HepG2 (cell line): ENCODE results near the gene FGD6.

Source experiments
- CC2D1A ChIP-seq: sonication (generic); formaldehyde crosslinking; IDR thresholded peaks from 2 replicates; pipeline ENCODE4 v1.8.1; 2023; ENCODE audit warnings: mild to moderate bottlenecking, missing genetic modification reagents
- FOXA1 ChIP-seq, 2 experiments: fragments of 450-650 bp in 1 of 2; sonication (generic) in 1 of 2; formaldehyde crosslinking in 1 of 2; IDR thresholded peaks; 2 replicates each; pipeline versions ENCODE4 v1.4.0 to v1.6.1; 2016 to 2020; ENCODE audit warnings: missing genetic modification reagents in 1 of 2
- JUND ChIP-seq: sonication (generic); formaldehyde crosslinking; IDR thresholded peaks from 2 replicates; pipeline ENCODE4 v1.8.0; 2022; ENCODE audit warnings: mild to moderate bottlenecking, missing genetic modification reagents
- MIER2 ChIP-seq: IDR thresholded peaks from 2 replicates; pipeline ENCODE4 v1.6.1; 2016; ENCODE audit warnings: missing biosample characterization, missing genetic modification reagents
- NR2C2 ChIP-seq: sonication (generic); formaldehyde crosslinking; IDR thresholded peaks from 2 replicates; pipeline ENCODE4 v1.4.0; 2020; ENCODE audit warnings: missing genetic modification reagents, mild to moderate bottlenecking, moderate library complexity, borderline replicate concordance
- PAX8 ChIP-seq: sonication (generic); formaldehyde crosslinking; IDR thresholded peaks from 2 replicates; pipeline ENCODE4 v1.8.0; 2022; ENCODE audit warnings: mild to moderate bottlenecking, missing genetic modification reagents, borderline replicate concordance
- PHF8 ChIP-seq: sonication (generic); formaldehyde crosslinking; IDR thresholded peaks from 2 replicates; pipeline ENCODE4 v1.5.0; 2020; ENCODE audit warnings: missing genetic modification reagents
- POLR2A ChIP-seq, 2 experiments: IDR thresholded peaks; 2 replicates each; pipeline ENCODE4 v1.6.1; 2011; ENCODE audit warnings: low read depth in 2 of 2, low read length in 2 of 2, mild to moderate bottlenecking in 1 of 2, moderate library complexity in 1 of 2; ENCODE audit not compliant: insufficient read depth in 1 of 2
- POLR2AphosphoS5 ChIP-seq: IDR thresholded peaks from 2 replicates; pipeline ENCODE4 v1.6.1; 2012; ENCODE audit warnings: low read depth, low read length
- RXRB ChIP-seq: IDR thresholded peaks from 2 replicates; pipeline ENCODE4 v1.6.1; 2016; ENCODE audit warnings: borderline replicate concordance, missing genetic modification reagents, missing compliant biosample characterization
- SOX13 ChIP-seq, 3 experiments: fragments of 450-650 bp in 1 of 3; sonication (generic) in 1 of 3; formaldehyde crosslinking in 1 of 3; IDR thresholded peaks in 2 of 3; conservative IDR thresholded peaks in 1 of 3; 2 replicates each; pipeline versions ENCODE4 v1.5.0 to v1.6.1; 2016 to 2020; ENCODE audit warnings: antibody characterized with exemption in 1 of 3, mild to moderate bottlenecking in 1 of 3, missing compliant biosample characterization in 1 of 3, missing genetic modification reagents in 1 of 3, moderate library complexity in 1 of 3
- ZBTB7A ChIP-seq: sonication (generic); formaldehyde crosslinking; IDR thresholded peaks from 2 replicates; pipeline ENCODE4 v1.8.0; 2022; ENCODE audit warnings: mild to moderate bottlenecking, missing genetic modification reagents
- TF ChIP-seq, protein P1 (sequence below): sonication (generic); formaldehyde crosslinking; IDR thresholded peaks from 2 replicates; pipeline ENCODE4 v1.4.0; 2020; ENCODE audit warnings: missing genetic modification reagents, borderline replicate concordance
- TF ChIP-seq, protein P2 (sequence below): fragments of 450-650 bp; IDR thresholded peaks from 2 replicates; pipeline ENCODE4 v1.6.1; 2016

DNA sequence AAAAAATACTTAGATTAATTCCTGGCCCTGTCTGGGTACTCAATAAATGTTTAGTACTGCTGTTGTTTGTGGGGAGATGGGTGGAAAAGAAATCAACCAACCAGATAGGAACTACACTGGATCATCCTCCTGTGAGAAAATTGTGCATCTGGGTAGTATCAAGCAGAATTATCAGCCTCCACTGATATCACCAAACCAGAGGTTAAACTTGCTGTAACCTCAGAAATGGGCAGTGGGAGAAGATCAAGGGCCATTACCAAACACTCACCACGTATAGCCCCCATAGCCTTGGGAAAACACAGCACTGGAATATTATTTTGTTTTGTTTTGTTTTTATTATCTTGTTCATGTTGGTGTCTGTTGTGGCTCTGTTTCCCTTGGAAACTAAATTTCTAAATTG, 20.0 kb upstream of the FGD6 start:
- TF ChIP-seq PHF8 (CRISPR knock-in tag), result no peak
- no peak for TF ChIP-seq POLR2AphosphoS5
- no peak for TF ChIP-seq FOXA1 (IDR thresholded peaks at IDR 0.05)
- TF ChIP-seq FOXA1 (CRISPR knock-in tag; IDR thresholded peaks at IDR 0.05), result no peak
- TF ChIP-seq, protein P1, sequence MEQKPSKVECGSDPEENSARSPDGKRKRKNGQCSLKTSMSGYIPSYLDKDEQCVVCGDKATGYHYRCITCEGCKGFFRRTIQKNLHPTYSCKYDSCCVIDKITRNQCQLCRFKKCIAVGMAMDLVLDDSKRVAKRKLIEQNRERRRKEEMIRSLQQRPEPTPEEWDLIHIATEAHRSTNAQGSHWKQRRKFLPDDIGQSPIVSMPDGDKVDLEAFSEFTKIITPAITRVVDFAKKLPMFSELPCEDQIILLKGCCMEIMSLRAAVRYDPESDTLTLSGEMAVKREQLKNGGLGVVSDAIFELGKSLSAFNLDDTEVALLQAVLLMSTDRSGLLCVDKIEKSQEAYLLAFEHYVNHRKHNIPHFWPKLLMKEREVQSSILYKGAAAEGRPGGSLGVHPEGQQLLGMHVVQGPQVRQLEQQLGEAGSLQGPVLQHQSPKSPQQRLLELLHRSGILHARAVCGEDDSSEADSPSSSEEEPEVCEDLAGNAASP (CRISPR knock-in tag), result no peak
- TF ChIP-seq CC2D1A (CRISPR knock-in tag), result no peak
- TF ChIP-seq ZBTB7A (CRISPR knock-in tag), result no peak
- no peak for TF ChIP-seq JUND (CRISPR knock-in tag)
- TF ChIP-seq MIER2, result no peak
- TF ChIP-seq PAX8 (CRISPR knock-in tag), result no peak
- no peak for TF ChIP-seq NR2C2 (CRISPR knock-in tag)
- TF ChIP-seq, protein P2, sequence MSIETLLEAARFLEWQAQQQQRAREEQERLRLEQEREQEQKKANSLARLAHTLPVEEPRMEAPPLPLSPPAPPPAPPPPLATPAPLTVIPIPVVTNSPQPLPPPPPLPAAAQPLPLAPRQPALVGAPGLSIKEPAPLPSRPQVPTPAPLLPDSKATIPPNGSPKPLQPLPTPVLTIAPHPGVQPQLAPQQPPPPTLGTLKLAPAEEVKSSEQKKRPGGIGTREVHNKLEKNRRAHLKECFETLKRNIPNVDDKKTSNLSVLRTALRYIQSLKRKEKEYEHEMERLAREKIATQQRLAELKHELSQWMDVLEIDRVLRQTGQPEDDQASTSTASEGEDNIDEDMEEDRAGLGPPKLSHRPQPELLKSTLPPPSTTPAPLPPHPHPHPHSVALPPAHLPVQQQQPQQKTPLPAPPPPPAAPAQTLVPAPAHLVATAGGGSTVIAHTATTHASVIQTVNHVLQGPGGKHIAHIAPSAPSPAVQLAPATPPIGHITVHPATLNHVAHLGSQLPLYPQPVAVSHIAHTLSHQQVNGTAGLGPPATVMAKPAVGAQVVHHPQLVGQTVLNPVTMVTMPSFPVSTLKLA, result no peak
- TF ChIP-seq SOX13 (IDR thresholded peaks at IDR 0.05), result no peak
- TF ChIP-seq SOX13 (CRISPR knock-in tag; conservative IDR thresholded peaks at IDR 0.05 in 1 of 2, IDR thresholded peaks at IDR 0.05 in 1 of 2), result no peak
- no peak for TF ChIP-seq POLR2A (IDR thresholded peaks at IDR 0.05; ENCODE audit: insufficient read depth in 1 of 2, low read depth in 2 of 2, low read length in 2 of 2)
- TF ChIP-seq RXRB (CRISPR knock-in tag), result no peak
